ENCODE measurements around the gene PLA2G15. TPM values are rescaled to one million over a fixed set of nuclear protein-coding genes. Genes with fewer than 3 reads are reported as not detected.

Gene PLA2G15
- total and polyA plus RNA-seq, 2 of the 13 experiments (the other 11 are each of a cell fraction or from before 2014, with no cell fraction given): 14.4 to 23.7 TPM

DNA sequence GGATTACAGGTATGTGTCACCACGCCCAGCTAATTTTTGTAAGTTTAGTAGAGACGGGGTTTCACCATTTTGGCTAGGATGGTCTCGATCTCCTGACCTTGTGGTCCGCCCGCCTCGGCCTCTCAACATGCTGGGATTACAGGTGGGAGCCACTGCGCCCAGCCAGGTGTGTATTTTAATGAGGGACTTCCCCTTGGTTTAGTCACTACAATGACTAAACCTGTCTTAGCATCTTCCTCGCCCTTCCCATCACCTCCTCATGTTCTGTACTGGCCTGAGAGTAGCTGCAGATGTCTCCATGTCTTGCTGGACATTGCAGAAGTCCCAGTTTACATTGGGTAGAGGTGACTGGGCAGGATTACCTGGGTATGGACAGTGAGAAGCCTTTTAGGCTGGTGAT lies 28.7 kb downstream of the PLA2G15 start:
- TF ChIP-seq PHB2 (IDR thresholded peaks at IDR 0.05; ENCODE audit: partially characterized antibody) (no peak), ZNF274 (CRISPR knock-in tag; IDR thresholded peaks at IDR 0.05) (no peak), NFRKB (IDR thresholded peaks at IDR 0.05) (no peak), AHR (CRISPR knock-in tag; IDR thresholded peaks at IDR 0.05) (no peak), ZNF12 (CRISPR knock-in tag; IDR thresholded peaks at IDR 0.05) (no peak), KLF16 (CRISPR knock-in tag; IDR thresholded peaks at IDR 0.05) (no peak), ZNF337 (CRISPR knock-in tag; IDR thresholded peaks at IDR 0.05; ENCODE audit: borderline replicate concordance, low read depth) (no peak), TBX3 (IDR thresholded peaks at IDR 0.05; ENCODE audit: borderline replicate concordance) (no peak), IKZF4 (CRISPR knock-in tag; IDR thresholded peaks at IDR 0.05; ENCODE audit: borderline replicate concordance, low read depth, not compliant biosample characterization) (no peak), MED8 (CRISPR knock-in tag; IDR thresholded peaks at IDR 0.05; ENCODE audit: insufficient replicate concordance) (no peak), FOXJ3 (CRISPR knock-in tag; IDR thresholded peaks at IDR 0.05; ENCODE audit: borderline replicate concordance) (no peak), GTF2F1 (IDR thresholded peaks at IDR 0.05; ENCODE audit: low read length) (no peak)
- TF ChIP-seq, protein P1, sequence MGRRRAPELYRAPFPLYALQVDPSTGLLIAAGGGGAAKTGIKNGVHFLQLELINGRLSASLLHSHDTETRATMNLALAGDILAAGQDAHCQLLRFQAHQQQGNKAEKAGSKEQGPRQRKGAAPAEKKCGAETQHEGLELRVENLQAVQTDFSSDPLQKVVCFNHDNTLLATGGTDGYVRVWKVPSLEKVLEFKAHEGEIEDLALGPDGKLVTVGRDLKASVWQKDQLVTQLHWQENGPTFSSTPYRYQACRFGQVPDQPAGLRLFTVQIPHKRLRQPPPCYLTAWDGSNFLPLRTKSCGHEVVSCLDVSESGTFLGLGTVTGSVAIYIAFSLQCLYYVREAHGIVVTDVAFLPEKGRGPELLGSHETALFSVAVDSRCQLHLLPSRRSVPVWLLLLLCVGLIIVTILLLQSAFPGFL (CRISPR knock-in tag; IDR thresholded peaks at IDR 0.05): no peak
- TF ChIP-seq, protein P2, sequence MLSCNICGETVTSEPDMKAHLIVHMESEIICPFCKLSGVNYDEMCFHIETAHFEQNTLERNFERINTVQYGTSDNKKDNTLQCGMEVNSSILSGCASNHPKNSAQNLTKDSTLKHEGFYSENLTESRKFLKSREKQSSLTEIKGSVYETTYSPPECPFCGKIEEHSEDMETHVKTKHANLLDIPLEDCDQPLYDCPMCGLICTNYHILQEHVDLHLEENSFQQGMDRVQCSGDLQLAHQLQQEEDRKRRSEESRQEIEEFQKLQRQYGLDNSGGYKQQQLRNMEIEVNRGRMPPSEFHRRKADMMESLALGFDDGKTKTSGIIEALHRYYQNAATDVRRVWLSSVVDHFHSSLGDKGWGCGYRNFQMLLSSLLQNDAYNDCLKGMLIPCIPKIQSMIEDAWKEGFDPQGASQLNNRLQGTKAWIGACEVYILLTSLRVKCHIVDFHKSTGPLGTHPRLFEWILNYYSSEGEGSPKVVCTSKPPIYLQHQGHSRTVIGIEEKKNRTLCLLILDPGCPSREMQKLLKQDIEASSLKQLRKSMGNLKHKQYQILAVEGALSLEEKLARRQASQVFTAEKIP (CRISPR knock-in tag; IDR thresholded peaks at IDR 0.05; ENCODE audit: borderline replicate concordance): no peak
- TF ChIP-seq, protein P3, sequence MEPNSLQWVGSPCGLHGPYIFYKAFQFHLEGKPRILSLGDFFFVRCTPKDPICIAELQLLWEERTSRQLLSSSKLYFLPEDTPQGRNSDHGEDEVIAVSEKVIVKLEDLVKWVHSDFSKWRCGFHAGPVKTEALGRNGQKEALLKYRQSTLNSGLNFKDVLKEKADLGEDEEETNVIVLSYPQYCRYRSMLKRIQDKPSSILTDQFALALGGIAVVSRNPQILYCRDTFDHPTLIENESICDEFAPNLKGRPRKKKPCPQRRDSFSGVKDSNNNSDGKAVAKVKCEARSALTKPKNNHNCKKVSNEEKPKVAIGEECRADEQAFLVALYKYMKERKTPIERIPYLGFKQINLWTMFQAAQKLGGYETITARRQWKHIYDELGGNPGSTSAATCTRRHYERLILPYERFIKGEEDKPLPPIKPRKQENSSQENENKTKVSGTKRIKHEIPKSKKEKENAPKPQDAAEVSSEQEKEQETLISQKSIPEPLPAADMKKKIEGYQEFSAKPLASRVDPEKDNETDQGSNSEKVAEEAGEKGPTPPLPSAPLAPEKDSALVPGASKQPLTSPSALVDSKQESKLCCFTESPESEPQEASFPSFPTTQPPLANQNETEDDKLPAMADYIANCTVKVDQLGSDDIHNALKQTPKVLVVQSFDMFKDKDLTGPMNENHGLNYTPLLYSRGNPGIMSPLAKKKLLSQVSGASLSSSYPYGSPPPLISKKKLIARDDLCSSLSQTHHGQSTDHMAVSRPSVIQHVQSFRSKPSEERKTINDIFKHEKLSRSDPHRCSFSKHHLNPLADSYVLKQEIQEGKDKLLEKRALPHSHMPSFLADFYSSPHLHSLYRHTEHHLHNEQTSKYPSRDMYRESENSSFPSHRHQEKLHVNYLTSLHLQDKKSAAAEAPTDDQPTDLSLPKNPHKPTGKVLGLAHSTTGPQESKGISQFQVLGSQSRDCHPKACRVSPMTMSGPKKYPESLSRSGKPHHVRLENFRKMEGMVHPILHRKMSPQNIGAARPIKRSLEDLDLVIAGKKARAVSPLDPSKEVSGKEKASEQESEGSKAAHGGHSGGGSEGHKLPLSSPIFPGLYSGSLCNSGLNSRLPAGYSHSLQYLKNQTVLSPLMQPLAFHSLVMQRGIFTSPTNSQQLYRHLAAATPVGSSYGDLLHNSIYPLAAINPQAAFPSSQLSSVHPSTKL (CRISPR knock-in tag; IDR thresholded peaks at IDR 0.05): no peak
- intact Hi-C loops (cut with micrococcal nuclease; ENCODE audit: unreplicated experiment) (no loop called here), in situ Hi-C loops (cut with HindIII; ENCODE audit: extremely low pct_ligation_motif_present, low pct_unique_long_range_greater_than_20kb) (no loop called here)
- peaks cover 68% of the 10 kb centered on the region for H3K4me1 ChIP-seq (ENCODE audit: insufficient read depth, low read length)
- H2AFZ ChIP-seq (ENCODE audit: low read length): no peak overlapping the region
- 97% methylated on average over 8 of the region's 8 CpGs for WGBS (ENCODE audit: low lambda C conversion rate)
- H3K27me3 ChIP-seq (ENCODE audit: control insufficient read depth in 1 of 2, insufficient read depth in 2 of 2, low read length in 2 of 2): no peaks in the 10 kb centered on the region
- peaks cover 24% of the 10 kb centered on the region for H4K20me1 ChIP-seq (ENCODE audit: insufficient read depth, low read length)
- no TSS peak for BruUV-seq (replicated peaks)
- POLR2A ChIA-PET: interaction anchor here (0.7 to 0.9 kb wide), 2 partner anchors 9 to 37 kb away, joined by 4 to 5 read pairs; partner anchors contain the start of genes PRMT7 and SLC7A6OS
- peaks cover 70% of the 10 kb centered on the region for H3K79me2 ChIP-seq (ENCODE audit: insufficient read depth, low read length)
- no peak overlapping the region for H3K4me2 ChIP-seq (ENCODE audit: low read depth, low read length)
- DNase-seq (ENCODE audit: low spot score) (no peak), FAIRE-seq (no peak), ATAC-seq (no peak)
- H3K27ac ChIP-seq (ENCODE audit: extremely low read length, insufficient read depth, low read length): no peak overlapping the region
- no peak overlapping the region for H3K9ac ChIP-seq (ENCODE audit: insufficient read depth, low read depth, low read length)
- peaks cover 19 to 36% of the 10 kb centered on the region in 2 experiments for H3K36me3 ChIP-seq (replicated peaks in 1 of 2; ENCODE audit: control insufficient read depth in 1 of 2, insufficient read depth in 2 of 2, low read length in 2 of 2)
- H3K9me3 ChIP-seq (ENCODE audit: low read length): no peaks in the 10 kb centered on the region
- H3K4me3 ChIP-seq (replicated peaks in 1 of 3; ENCODE audit: insufficient read depth in 1 of 3, low read depth in 2 of 3, low read length in 3 of 3): no peak overlapping the region
- CTCF ChIA-PET (ENCODE audit: low intra/inter-chr PET ratio, low total read pairs): no interaction called here

Measured in HepG2 (cell line).